Right lobe of liver (tissue), 4 donors: ENCODE data around the gene PTPRU.

ENCODE experiments used
- POLR2A ChIP-seq: fragments of 450-650 bp; IDR thresholded peaks from one replicate; pipeline ENCODE4 v1.6.1; 2017; ENCODE audit warnings: antibody characterized with exemption, mild to moderate bottlenecking
- TF ChIP-seq, protein P1 (sequence below), 4 donors: fragments of 200-600 bp in 3 of 4; fragments of 450-650 bp in 1 of 4; IDR thresholded peaks; one replicate each; pipeline versions ENCODE4 v1.5.1 to v1.8.0; 2016 to 2022; ENCODE audit warnings: antibody characterized with exemption in 4 of 4, mild to moderate bottlenecking in 2 of 4
- donor health status: DM: no; HTN: no; CAD: no.
- donor health status: DM: no; HTN: no; CAD: no.
- donor health status: DM: no; HTN: yes; CAD: no.

DNA sequence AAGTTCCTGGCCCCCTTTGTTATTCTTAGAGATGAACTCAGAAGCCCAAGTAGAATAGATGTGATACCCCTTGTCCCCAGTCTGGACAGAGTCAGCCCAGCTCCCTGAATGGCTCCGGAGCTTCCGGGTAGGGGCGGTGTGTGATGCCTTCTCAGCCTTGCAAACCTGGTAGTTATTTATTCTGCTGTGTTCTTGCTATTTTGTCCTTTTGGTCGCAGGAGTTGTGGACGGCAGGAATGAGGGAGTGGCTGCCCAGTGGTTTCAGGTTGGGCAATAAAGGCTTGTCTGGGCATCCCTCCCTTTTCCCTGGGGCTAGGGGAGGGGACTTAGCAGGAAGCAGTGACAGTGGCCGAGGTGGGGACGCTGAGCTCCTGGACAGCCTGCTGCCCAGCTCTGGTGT is 2.8 kb downstream of the PTPRU start:
- TF ChIP-seq, protein P1, sequence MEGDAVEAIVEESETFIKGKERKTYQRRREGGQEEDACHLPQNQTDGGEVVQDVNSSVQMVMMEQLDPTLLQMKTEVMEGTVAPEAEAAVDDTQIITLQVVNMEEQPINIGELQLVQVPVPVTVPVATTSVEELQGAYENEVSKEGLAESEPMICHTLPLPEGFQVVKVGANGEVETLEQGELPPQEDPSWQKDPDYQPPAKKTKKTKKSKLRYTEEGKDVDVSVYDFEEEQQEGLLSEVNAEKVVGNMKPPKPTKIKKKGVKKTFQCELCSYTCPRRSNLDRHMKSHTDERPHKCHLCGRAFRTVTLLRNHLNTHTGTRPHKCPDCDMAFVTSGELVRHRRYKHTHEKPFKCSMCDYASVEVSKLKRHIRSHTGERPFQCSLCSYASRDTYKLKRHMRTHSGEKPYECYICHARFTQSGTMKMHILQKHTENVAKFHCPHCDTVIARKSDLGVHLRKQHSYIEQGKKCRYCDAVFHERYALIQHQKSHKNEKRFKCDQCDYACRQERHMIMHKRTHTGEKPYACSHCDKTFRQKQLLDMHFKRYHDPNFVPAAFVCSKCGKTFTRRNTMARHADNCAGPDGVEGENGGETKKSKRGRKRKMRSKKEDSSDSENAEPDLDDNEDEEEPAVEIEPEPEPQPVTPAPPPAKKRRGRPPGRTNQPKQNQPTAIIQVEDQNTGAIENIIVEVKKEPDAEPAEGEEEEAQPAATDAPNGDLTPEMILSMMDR (IDR thresholded peaks at IDR 0.05), result no peak
- TF ChIP-seq POLR2A, result no peak
